Measurements from ENCODE around the gene CDSN.

- TF ChIP-seq GATA2 (IDR thresholded peaks at IDR 0.05; ENCODE audit: insufficient read depth, insufficient read length, low read depth, low read length) (no peak), POLR2A (IDR thresholded peaks at IDR 0.05; ENCODE audit: low read depth, low read length) (no peak)
Measured at GRCh38 chr6:31163922-31164321, 43.7 kb upstream of the CDSN start.
